ENCODE data around the gene FNDC11. TPM values are rescaled to one million over a fixed set of nuclear protein-coding genes. Genes with fewer than 3 reads are reported as not detected.

The FNDC11 gene
- polyA plus RNA-seq, 3 donors: 0.95 to 1.6 (median 1.0) TPM

Other genes starting within 250 kb of the FNDC11 start
- 10 to 100 TPM in 2 of 3 donors, 1 to 10 TPM in 1; 9.5 to 37.9 (median 11.4) TPM for gene CHRNA4, start 192.8 kb upstream of the FNDC11 start, polyA plus RNA-seq (ENCODE audit: insufficient read length in 3 of 3)
- 10 to 100 TPM in 1 of 3 donors, 1 to 10 TPM in 2; 7.2 to 10.9 (median 8.5) TPM for gene KCNQ2, start 81.5 kb upstream of the FNDC11 start, polyA plus RNA-seq (ENCODE audit: insufficient read length in 3 of 3)
- 1 to 10 TPM; 1.1 to 2.3 (median 1.9) TPM for gene EEF1A2, start 55.1 kb upstream of the FNDC11 start, polyA plus RNA-seq (ENCODE audit: insufficient read length in 3 of 3)
- 100 to 1,000 TPM; 145 to 341 (median 332) TPM for gene PPDPF, start 33.4 kb upstream of the FNDC11 start, polyA plus RNA-seq (ENCODE audit: insufficient read length in 3 of 3)
- under 1 TPM; 0.50 to 0.82 (median 0.56) TPM for gene PTK6, start 16.8 kb upstream of the FNDC11 start, polyA plus RNA-seq (ENCODE audit: insufficient read length in 3 of 3)
- gene SRMS, start 6.4 kb upstream of the FNDC11 start, polyA plus RNA-seq (ENCODE audit: insufficient read length in 3 of 3): under 1 TPM; 0.14 to 0.17 (median 0.16) TPM
- 10 to 100 TPM in 2 of 3 donors, 1 to 10 TPM in 1; 8.0 to 15.6 (median 15.5) TPM for gene HELZ2, start 20.1 kb downstream of the FNDC11 start, polyA plus RNA-seq (ENCODE audit: insufficient read length in 3 of 3)
- 10 to 100 TPM in 2 of 3 donors, 1 to 10 TPM in 1; 9.5 to 13.2 (median 12.2) TPM for gene GMEB2, start 72.9 kb downstream of the FNDC11 start, polyA plus RNA-seq (ENCODE audit: insufficient read length in 3 of 3)
- 10 to 100 TPM; 20.7 to 36.7 (median 32.5) TPM for gene STMN3, start 99.3 kb downstream of the FNDC11 start, polyA plus RNA-seq (ENCODE audit: insufficient read length in 3 of 3)
- gene RTEL1, start 104.2 kb downstream of the FNDC11 start, polyA plus RNA-seq (ENCODE audit: insufficient read length in 3 of 3): 10 to 100 TPM; 13.8 to 22.2 (median 18.2) TPM
- 1 to 10 TPM in 2 of 3 donors, under 1 TPM in 1; 0.79 to 2.2 (median 2.0) TPM for gene TNFRSF6B, start 142.5 kb downstream of the FNDC11 start, polyA plus RNA-seq (ENCODE audit: insufficient read length in 3 of 3)
- 10 to 100 TPM; 28.3 to 37.0 (median 36.2) TPM for gene ARFRP1, start 153.8 kb downstream of the FNDC11 start, polyA plus RNA-seq (ENCODE audit: insufficient read length in 3 of 3)
- 10 to 100 TPM; 11.7 to 25.3 (median 20.8) TPM for gene ZGPAT, start 153.9 kb downstream of the FNDC11 start, polyA plus RNA-seq (ENCODE audit: insufficient read length in 3 of 3)
- gene LIME1, start 182.5 kb downstream of the FNDC11 start, polyA plus RNA-seq (ENCODE audit: insufficient read length in 3 of 3): 10 to 100 TPM in 2 of 3 donors, 1 to 10 TPM in 1; 3.1 to 14.2 (median 10.7) TPM
- gene SLC2A4RG, start 185.6 kb downstream of the FNDC11 start, polyA plus RNA-seq (ENCODE audit: insufficient read length in 3 of 3): 100 to 1,000 TPM in 2 of 3 donors, 10 to 100 TPM in 1; 65.7 to 124 (median 123) TPM